Prostate gland (tissue), 2 donors: ENCODE results near the gene ISX.

Experiments
- CTCF ChIP-seq, 4 experiments: fragments of 200-600 bp in 2 of 4; fragments of 450-650 bp in 2 of 4; sonication (generic) in 2 of 4; IDR thresholded peaks; 1 replicate in 3 of 4; 2 replicates in 1 of 4; pipeline ENCODE4 v1.5.1; 2016 to 2019; ENCODE audit warnings: antibody characterized with exemption in 4 of 4, mild to moderate bottlenecking in 2 of 4, moderate library complexity in 2 of 4
- POLR2A ChIP-seq: fragments of 450-650 bp; IDR thresholded peaks from one replicate; pipeline ENCODE4 v1.6.1; 2016; ENCODE audit warnings: antibody characterized with exemption, mild to moderate bottlenecking
- POLR2AphosphoS5 ChIP-seq: sonication (generic); formaldehyde crosslinking; IDR thresholded peaks from one replicate; pipeline ENCODE4 v1.6.1; 2017; ENCODE audit warnings: antibody characterized with exemption

GRCh38 chr22:35098921-35099320 is 33.0 kb downstream of the ISX start:
- TF ChIP-seq CTCF (IDR thresholded peaks at IDR 0.05) (no peak), POLR2A (no peak), POLR2AphosphoS5 (no peak)
